Activated T-helper 17 cell treated with anti-CD3 and anti-CD28 coated beads, Interleukin-2, amount 50 U/mL, for 72 hours (primary cell): ENCODE measurements around the gene CRADD. TPM values are rescaled to one million over a fixed set of nuclear protein-coding genes. Genes with fewer than 3 reads are reported as not detected.

Experiments used
- ATAC-seq: fragments of 150-1000 bp; cut with Tn5 transposase; replicated peaks from 2 replicates; pipeline ENCODE4 v1.10.0; 2021; ENCODE audit warnings: mild to moderate bottlenecking, moderate library complexity
- H3K27ac Mint-ChIP-seq: one replicate; pipeline ENCODE4 v1.8.0; 2022; ENCODE audit warnings: mixed read lengths
- H3K27me3 Mint-ChIP-seq: one replicate; pipeline ENCODE4 v1.8.0; 2022; ENCODE audit warnings: mixed read lengths
- H3K36me3 Mint-ChIP-seq: one replicate; pipeline ENCODE4 v1.8.0; 2022; ENCODE audit warnings: low read depth, mild to moderate bottlenecking, mixed read lengths
- H3K4me1 Mint-ChIP-seq: one replicate; pipeline ENCODE4 v1.8.0; 2022; ENCODE audit warnings: mixed read lengths
- H3K4me3 Mint-ChIP-seq: one replicate; pipeline ENCODE4 v1.8.0; 2022; ENCODE audit warnings: mild to moderate bottlenecking, mixed read lengths
- H3K9me3 Mint-ChIP-seq: one replicate; pipeline ENCODE4 v1.8.0; 2022; ENCODE audit warnings: mixed read lengths
- total RNA-seq, 2 donors: library from RNA; stranded (reverse); gene quantifications; one replicate each; pipeline ENCODE4 v1.2.3, GENCODE V29; 2022

The CRADD gene
- total RNA-seq, 2 donors from 2014 or later: 21.4 to 23.0 TPM

GRCh38 chr12:93680006-93680405 is 2.8 kb downstream of the CRADD start:
- Mint-ChIP-seq H3K36me3 (peaks cover 9% of the 10 kb centered on the region), H3K9me3 (no peaks in the 10 kb centered on the region), H3K4me3 (peak overlapping the region; percentile 94), H3K27me3 (no peaks in the 10 kb centered on the region), H3K4me1 (peaks cover 37% of the 10 kb centered on the region), H3K27ac (peak overlapping the region; percentile 98)
- no peak for ATAC-seq

- H3K9me3 Mint-ChIP-seq: no peaks in the 10 kb centered on the region
- ATAC-seq: no peak
- H3K36me3 Mint-ChIP-seq: peaks cover 9% of the 10 kb centered on the region
- H3K4me3 Mint-ChIP-seq: no peak overlapping the region
- no peak overlapping the region for H3K27ac Mint-ChIP-seq
- H3K4me1 Mint-ChIP-seq: peaks cover 35% of the 10 kb centered on the region
- no peaks in the 10 kb centered on the region for H3K27me3 Mint-ChIP-seq
Observed at GRCh38 chr12:93682846-93683261, 5.7 kb downstream of the CRADD start.

- H3K9me3 Mint-ChIP-seq: no peaks in the 10 kb centered on the region
- H3K27me3 Mint-ChIP-seq: no peaks in the 10 kb centered on the region
- H3K4me1 Mint-ChIP-seq: peaks cover 31% of the 10 kb centered on the region
- no peak overlapping the region for H3K4me3 Mint-ChIP-seq
- ATAC-seq: no peak
- H3K27ac Mint-ChIP-seq: no peak overlapping the region
- peaks cover 9% of the 10 kb centered on the region for H3K36me3 Mint-ChIP-seq
Observed at GRCh38 chr12:93683410-93683809, 6.2 kb downstream of the CRADD start.

- H3K9me3 Mint-ChIP-seq: no peaks in the 10 kb centered on the region
- H3K27ac Mint-ChIP-seq: no peak overlapping the region
- no peaks in the 10 kb centered on the region for H3K27me3 Mint-ChIP-seq
- H3K4me1 Mint-ChIP-seq: peaks cover 30% of the 10 kb centered on the region
- H3K36me3 Mint-ChIP-seq: peaks cover 2% of the 10 kb centered on the region
- peak; percentile 39 for ATAC-seq
- peak overlapping the region; percentile 31 for H3K4me3 Mint-ChIP-seq
Observed at GRCh38 chr12:93684716-93685115, 7.5 kb downstream of the CRADD start.

GRCh38 chr12:93686572-93687356 is 9.6 kb downstream of the CRADD start:
- Mint-ChIP-seq H3K4me3 (no peak overlapping the region), H3K27ac (no peak overlapping the region), H3K4me1 (peaks cover 35% of the 10 kb centered on the region), H3K36me3 (no peaks in the 10 kb centered on the region), H3K27me3 (no peaks in the 10 kb centered on the region), H3K9me3 (no peaks in the 10 kb centered on the region)
- no peak for ATAC-seq

- H3K36me3 Mint-ChIP-seq: no peaks in the 10 kb centered on the region
- peaks cover 28% of the 10 kb centered on the region for H3K4me1 Mint-ChIP-seq
- peak overlapping the region; percentile 49 for H3K4me3 Mint-ChIP-seq
Observed at GRCh38 chr12:93689076-93689834, 12.1 kb downstream of the CRADD start.

GRCh38 chr12:93696462-93696861 is 19.3 kb downstream of the CRADD start:
- Mint-ChIP-seq H3K36me3 (no peaks in the 10 kb centered on the region), H3K27me3 (no peaks in the 10 kb centered on the region), H3K9me3 (no peaks in the 10 kb centered on the region), H3K4me1 (peaks cover 6% of the 10 kb centered on the region), H3K4me3 (no peak overlapping the region), H3K27ac (no peak overlapping the region)
- ATAC-seq: no peak

More at GRCh38 chr12:93689076-93689834, 12.1 kb downstream of the CRADD start:
- H3K27ac Mint-ChIP-seq: peak overlapping the region; percentile 66
- peak; percentile 44 for ATAC-seq
- no peaks in the 10 kb centered on the region for H3K9me3 Mint-ChIP-seq
- H3K27me3 Mint-ChIP-seq: no peaks in the 10 kb centered on the region

GRCh38 chr12:93698307-93699092 is 21.3 kb downstream of the CRADD start:
- Mint-ChIP-seq H3K4me3 (no peak overlapping the region), H3K27me3 (no peaks in the 10 kb centered on the region), H3K27ac (no peak overlapping the region), H3K9me3 (no peaks in the 10 kb centered on the region), H3K36me3 (no peaks in the 10 kb centered on the region), H3K4me1 (peaks cover 11% of the 10 kb centered on the region)
- no peak for ATAC-seq

- Mint-ChIP-seq H3K36me3 (no peaks in the 10 kb centered on the region), H3K4me3 (no peak overlapping the region), H3K9me3 (no peaks in the 10 kb centered on the region)
Observed at GRCh38 chr12:93699271-93700145, 22.3 kb downstream of the CRADD start.

GRCh38 chr12:93702707-93703315 is 25.6 kb downstream of the CRADD start:
- ATAC-seq: no peak
- H3K36me3 Mint-ChIP-seq: no peaks in the 10 kb centered on the region
- peaks cover under 1% of the 10 kb centered on the region for H3K9me3 Mint-ChIP-seq
- no peaks in the 10 kb centered on the region for H3K27me3 Mint-ChIP-seq
- H3K4me3 Mint-ChIP-seq: no peak overlapping the region
- no peak overlapping the region for H3K27ac Mint-ChIP-seq
- H3K4me1 Mint-ChIP-seq: peaks cover 12% of the 10 kb centered on the region

More at GRCh38 chr12:93699271-93700145, 22.3 kb downstream of the CRADD start:
- H3K4me1 Mint-ChIP-seq: peaks cover 11% of the 10 kb centered on the region
- ATAC-seq: no peak
- peak overlapping the region; percentile 21 for H3K27ac Mint-ChIP-seq
- no peaks in the 10 kb centered on the region for H3K27me3 Mint-ChIP-seq

GRCh38 chr12:93704122-93704521 is 26.9 kb downstream of the CRADD start:
- peaks cover 3% of the 10 kb centered on the region for H3K9me3 Mint-ChIP-seq
- H3K4me1 Mint-ChIP-seq: peaks cover 14% of the 10 kb centered on the region
- H3K27ac Mint-ChIP-seq: no peak overlapping the region
- ATAC-seq: peak; percentile 65
- no peaks in the 10 kb centered on the region for H3K27me3 Mint-ChIP-seq
- H3K36me3 Mint-ChIP-seq: no peaks in the 10 kb centered on the region
- H3K4me3 Mint-ChIP-seq: no peak overlapping the region

- Mint-ChIP-seq H3K4me1 (peaks cover 12% of the 10 kb centered on the region), H3K27ac (no peak overlapping the region), H3K27me3 (no peaks in the 10 kb centered on the region), H3K9me3 (peaks cover 7% of the 10 kb centered on the region), H3K36me3 (no peaks in the 10 kb centered on the region), H3K4me3 (no peak overlapping the region)
- ATAC-seq: no peak
Observed at GRCh38 chr12:93704625-93705024, 27.4 kb downstream of the CRADD start.

GRCh38 chr12:93705237-93705636 is 28.1 kb downstream of the CRADD start:
- Mint-ChIP-seq H3K4me3 (no peak overlapping the region), H3K9me3 (peaks cover 12% of the 10 kb centered on the region), H3K27ac (no peak overlapping the region), H3K27me3 (no peaks in the 10 kb centered on the region), H3K4me1 (peaks cover 9% of the 10 kb centered on the region), H3K36me3 (no peaks in the 10 kb centered on the region)
- no peak for ATAC-seq
